ES-I3 (cell line): ENCODE data around the gene ITGA8.

Experiments used
- H3K36me3 ChIP-seq: 2 replicates; pipeline ENCODE4 v1.6.1; 2013; ENCODE audit warnings: mild to moderate bottlenecking, low read length, control low read depth, moderate library complexity; ENCODE audit not compliant: insufficient read depth
- H3K4me1 ChIP-seq: 2 replicates; pipeline ENCODE4 v1.6.1; 2013; ENCODE audit warnings: mild to moderate bottlenecking, control low read depth, low read length; ENCODE audit not compliant: insufficient read depth
- H3K9ac ChIP-seq: 2 replicates; pipeline ENCODE4 v1.6.1; 2013; ENCODE audit warnings: low read depth, mild to moderate bottlenecking, low read length, moderate library complexity
- H3K9me3 ChIP-seq: 2 replicates; pipeline ENCODE4 v1.6.1; 2013; ENCODE audit warnings: mild to moderate bottlenecking, low read length, moderate library complexity; ENCODE audit not compliant: control insufficient read depth, insufficient read depth

ITGA8 gene

DNA sequence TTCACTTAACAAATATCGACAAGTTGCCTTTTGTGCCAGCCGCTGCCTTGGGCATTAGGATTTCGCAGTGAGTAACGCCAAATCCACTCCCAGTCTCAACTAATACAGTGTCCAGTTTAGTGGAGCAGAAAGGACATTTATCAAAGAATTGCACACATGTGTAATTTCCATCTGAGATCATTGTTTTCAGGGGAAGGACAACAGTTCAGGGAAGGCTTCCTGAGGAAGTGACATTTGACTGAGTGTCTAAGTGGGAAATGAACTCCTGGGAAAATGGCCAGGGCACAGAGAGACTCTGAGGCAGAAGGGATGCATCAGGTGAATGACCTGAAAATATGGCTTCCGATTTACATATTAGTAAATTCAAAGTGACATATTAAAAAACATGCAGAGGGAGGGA lies 89.4 kb downstream of the ITGA8 start:
- Histone ChIP-seq H3K4me1 (no peaks in the 10 kb centered on the region), H3K36me3 (no peaks in the 10 kb centered on the region)

DNA sequence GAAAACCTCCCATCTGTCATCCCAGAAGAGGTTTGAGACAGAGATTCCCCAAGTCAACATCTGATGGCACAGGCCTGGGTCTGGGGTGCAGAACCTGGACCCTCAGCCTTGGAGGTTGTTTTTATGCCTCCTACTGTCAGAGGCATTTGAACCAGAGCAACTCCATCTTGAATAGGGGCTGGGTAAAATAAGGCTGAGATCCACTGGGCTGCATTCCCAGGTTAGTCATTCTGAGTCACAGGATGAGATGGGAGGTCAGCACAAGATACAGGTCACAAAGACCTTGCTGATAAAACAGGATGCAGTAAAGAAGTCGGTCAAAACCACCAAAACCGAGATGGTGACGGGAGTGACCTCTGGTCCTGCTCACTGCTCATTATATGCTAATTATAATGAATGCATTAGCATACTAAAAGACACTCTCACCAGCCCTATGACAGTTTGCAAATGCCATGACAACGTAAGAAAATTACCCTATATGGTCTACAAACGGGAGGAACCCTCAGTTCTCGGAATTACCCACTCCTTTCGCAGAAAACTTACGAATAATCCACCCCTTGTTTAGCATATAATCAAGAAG lies 92.0 kb downstream of the ITGA8 start:
- no peak overlapping the region for H3K9ac ChIP-seq
- no peaks in the 10 kb centered on the region for H3K9me3 ChIP-seq
- no peaks in the 10 kb centered on the region for H3K4me1 ChIP-seq
- H3K36me3 ChIP-seq: no peaks in the 10 kb centered on the region

More for the DNA sequence above, 89.4 kb downstream of the ITGA8 start:
- Histone ChIP-seq H3K9me3 (no peaks in the 10 kb centered on the region), H3K9ac (no peak overlapping the region)

DNA sequence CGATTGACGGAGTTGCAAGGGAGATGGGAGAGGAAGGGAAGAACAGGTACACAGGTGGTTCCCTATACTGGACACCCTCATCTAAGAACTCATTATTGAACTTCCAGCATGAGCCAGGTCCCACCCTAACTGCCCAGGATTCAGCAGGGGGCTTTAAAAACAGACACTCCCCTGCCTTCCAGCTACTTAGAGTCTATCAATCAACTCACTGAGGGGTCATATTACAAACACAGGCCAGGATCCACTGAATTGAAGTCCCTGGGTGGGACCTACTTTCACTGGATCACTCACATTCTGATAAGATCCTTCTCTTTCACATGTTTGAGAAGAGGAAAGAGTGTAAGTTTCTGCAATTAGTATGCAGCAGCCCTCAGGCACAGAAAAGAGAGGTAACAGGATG lies 92.8 kb downstream of the ITGA8 start:
- Histone ChIP-seq H3K9ac (no peak overlapping the region), H3K36me3 (no peaks in the 10 kb centered on the region), H3K4me1 (no peaks in the 10 kb centered on the region), H3K9me3 (no peaks in the 10 kb centered on the region)

DNA sequence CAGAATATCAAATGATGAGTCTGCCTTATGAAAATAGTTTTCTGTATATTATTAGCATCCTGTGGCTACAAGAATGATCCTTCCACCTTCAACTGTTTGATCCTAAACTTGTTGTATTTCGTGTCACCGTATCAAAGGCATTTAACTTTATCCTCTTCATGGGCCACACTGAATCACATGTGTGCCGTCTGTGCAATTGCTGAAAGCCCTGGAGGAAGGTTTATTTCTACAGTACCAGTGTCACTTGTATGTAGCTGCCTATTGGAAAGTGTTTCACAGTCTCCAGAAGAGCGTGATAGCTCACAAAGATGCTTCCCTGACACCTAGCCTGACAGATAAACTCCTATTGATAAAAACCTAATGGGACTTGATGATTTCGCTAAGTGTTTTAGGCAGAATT lies 94.5 kb downstream of the ITGA8 start:
- Histone ChIP-seq H3K36me3 (no peaks in the 10 kb centered on the region), H3K9me3 (no peaks in the 10 kb centered on the region), H3K9ac (no peak overlapping the region), H3K4me1 (no peaks in the 10 kb centered on the region)

DNA sequence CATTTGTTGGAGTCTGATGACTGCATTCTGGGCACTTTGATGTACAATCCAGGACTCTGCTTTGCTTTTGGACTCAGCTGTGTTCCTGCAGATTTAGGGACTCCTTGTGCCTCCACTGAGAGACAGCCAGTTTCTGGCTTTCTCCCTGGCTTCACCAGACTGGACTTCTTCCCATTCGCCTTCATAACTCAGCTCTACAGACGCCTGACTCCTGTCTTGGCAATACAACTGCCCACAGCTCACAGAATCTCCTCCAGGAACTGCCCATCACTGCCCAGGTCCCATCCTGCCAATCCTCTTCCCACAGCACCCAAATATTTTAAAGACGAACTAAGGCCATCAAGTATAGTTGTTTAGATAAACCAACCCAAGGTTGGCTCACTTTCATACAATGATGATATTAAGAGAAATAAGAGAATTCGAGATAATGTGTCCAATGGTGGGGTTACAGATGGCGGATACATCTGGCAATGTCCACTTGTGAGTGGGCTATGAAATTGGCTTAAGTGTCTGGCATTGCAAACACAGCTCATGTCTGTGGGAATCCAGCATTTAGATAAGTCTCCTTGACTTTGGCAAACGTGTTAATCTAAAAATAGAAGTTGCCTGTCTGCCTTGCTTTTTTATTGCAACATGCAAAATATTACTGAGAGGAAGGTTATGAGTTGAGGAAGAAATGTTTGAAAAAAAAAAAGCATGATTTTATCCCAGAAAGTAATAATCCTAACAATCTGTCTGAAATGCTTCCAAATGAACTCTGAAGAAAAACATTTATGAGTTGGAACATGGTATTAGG lies 95.1 kb downstream of the ITGA8 start:
- Histone ChIP-seq H3K9me3 (no peaks in the 10 kb centered on the region), H3K9ac (no peak overlapping the region), H3K4me1 (no peaks in the 10 kb centered on the region)

DNA sequence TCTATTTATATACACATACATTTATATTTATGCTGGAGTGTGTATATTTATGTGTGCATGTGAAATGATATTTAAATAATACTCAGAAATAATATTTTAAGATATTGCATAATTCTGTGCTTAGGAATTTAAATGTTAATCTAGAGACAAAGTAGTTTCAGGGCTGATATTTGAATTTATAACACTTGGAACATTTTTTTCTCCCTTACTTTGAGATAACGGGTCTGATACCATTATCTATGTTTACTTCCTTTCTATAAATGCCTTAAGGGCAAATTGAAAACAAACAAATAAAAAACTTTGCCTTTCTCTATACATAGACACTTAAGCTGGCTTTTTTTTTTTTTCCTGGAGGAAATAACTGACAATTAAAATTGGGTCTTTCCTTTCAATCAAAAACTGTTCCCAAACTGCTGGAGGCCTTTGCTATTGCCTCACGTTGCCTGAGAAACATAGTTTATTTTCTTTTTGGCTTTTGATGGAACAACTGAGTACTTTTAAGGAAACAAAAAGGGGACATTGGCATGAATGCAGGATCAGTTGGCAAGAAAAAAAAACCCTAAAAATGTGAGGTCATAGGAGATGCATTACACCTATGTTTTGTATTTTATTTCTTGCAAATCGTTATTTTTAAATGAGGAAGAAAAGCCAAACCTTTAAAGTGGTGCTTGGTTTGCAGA lies 98.7 kb downstream of the ITGA8 start:
- H3K4me1 ChIP-seq: no peaks in the 10 kb centered on the region
- no peak overlapping the region for H3K9ac ChIP-seq
- no peaks in the 10 kb centered on the region for H3K36me3 ChIP-seq
- no peaks in the 10 kb centered on the region for H3K9me3 ChIP-seq

More for the DNA sequence above, 95.1 kb downstream of the ITGA8 start:
- H3K36me3 ChIP-seq: no peaks in the 10 kb centered on the region

DNA sequence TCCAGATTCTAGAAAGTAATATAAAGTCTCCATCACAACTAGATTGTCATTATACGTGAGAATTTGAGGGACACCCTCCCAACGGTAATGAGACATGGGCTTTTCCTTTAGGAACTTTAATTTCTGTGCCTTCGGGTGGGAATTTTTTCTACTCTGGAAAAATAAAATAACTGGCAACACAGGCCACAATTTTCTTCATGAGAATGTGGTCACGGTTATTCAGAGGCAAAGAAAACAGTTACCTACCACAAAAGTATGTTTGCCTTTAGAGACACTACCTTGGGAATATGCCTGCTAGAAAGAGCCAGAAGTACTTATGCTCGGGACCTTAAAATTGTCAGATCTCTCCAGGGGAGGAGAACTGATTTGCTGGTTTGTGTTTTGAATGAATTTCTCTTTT lies 99.4 kb downstream of the ITGA8 start:
- Histone ChIP-seq H3K9me3 (no peaks in the 10 kb centered on the region), H3K9ac (no peak overlapping the region), H3K4me1 (no peaks in the 10 kb centered on the region), H3K36me3 (no peaks in the 10 kb centered on the region)

DNA sequence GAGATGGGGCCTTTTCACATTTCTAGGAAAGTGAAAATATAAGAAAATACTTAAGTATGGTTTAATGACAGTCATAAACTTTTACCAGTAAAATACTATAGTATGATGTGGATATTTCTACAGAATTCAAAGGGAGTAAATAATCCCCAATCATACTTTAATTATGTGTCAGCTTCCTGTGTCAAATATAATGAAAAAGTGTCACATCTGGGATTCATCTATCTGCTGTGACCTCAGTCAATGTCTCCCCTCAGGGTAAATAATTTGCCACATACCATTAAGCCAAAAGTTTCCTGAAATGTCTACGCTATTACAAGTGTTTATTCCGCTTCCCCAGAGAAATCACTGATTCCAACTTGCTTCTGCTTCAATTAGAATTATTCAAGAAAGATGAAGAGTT lies 110.5 kb downstream of the ITGA8 start:
- H3K36me3 ChIP-seq: no peaks in the 10 kb centered on the region

DNA sequence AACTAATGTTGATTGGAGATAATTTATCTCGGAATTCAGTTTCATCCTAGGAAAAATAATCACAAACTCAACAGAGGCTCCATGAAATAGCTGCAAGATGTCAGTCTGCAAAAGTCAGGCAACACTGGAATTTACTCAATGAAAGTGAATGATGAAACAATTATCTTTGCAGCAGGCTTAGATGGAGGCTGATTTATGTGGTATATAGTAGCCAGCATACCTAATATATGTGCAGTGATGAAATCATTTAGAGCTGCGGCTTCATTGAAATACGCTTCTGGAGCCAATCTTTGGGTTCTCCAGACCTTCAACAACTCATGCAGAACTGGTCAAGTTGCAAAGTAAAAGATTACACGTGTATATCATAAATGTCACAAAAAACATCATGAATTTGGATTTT lies 113.3 kb downstream of the ITGA8 start:
- Histone ChIP-seq H3K9me3 (no peaks in the 10 kb centered on the region), H3K9ac (no peak overlapping the region), H3K36me3 (no peaks in the 10 kb centered on the region), H3K4me1 (no peaks in the 10 kb centered on the region)

More for the DNA sequence above, 110.5 kb downstream of the ITGA8 start:
- Histone ChIP-seq H3K9me3 (no peaks in the 10 kb centered on the region), H3K4me1 (no peaks in the 10 kb centered on the region), H3K9ac (no peak overlapping the region)

DNA sequence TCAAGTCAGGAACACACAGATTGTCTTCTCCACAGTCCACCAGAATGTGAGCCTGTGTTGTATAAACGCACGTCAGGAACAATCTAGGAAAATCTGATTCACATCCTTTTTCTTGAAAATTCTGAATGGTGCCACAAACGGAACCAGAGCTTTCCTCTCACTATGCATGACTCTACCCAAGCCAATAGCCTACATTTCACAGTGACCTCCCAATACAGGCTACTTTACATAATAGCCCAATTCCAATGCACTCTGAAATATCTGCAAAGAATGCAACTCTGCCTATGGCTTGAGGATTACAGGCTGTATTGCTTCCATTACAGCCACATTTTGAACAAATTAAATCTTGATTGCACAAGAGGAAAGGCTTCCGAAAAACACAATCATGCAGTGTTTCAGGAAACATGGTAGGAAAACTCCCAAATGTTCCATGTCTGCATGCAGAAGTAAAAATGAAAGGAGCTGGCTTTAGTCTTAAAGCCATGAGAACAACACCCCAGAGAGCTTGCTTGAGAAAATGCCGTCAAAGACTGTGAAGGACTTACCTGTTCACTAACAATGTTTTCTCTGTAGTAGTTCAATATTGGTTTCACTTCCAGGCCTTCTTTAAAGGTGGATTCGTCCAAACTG lies 113.9 kb downstream of the ITGA8 start:
- Histone ChIP-seq H3K9ac (no peak overlapping the region), H3K36me3 (no peaks in the 10 kb centered on the region), H3K4me1 (no peaks in the 10 kb centered on the region), H3K9me3 (no peaks in the 10 kb centered on the region)

DNA sequence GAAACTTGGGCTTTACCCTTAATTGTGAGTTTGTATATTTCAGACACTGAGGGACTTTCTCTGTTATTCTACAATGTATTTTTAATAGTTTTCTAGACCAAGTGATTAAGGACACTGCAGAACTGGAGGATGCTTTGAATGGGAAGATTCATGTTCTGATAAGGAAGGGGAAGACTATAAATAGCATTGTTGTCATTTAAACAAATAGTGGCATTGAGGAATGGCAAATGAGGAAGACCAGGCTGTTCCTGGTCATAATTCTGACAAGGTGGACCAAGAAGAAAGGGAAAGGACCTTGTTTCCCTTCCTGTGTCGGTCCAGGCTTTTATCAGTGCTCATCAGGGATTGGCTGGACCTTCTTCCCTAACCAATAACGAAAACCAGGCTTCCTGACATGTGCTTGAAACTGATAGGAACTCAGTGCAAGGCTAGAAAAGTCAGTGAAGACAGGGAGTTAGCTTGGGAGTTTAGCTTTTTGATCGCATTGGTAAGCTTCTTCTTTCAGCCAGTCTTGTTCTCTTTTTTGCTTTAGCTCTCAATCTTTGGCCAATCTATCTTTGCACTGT lies 116.2 kb downstream of the ITGA8 start:
- Histone ChIP-seq H3K9ac (no peak overlapping the region), H3K36me3 (no peaks in the 10 kb centered on the region), H3K9me3 (no peaks in the 10 kb centered on the region), H3K4me1 (no peaks in the 10 kb centered on the region)

DNA sequence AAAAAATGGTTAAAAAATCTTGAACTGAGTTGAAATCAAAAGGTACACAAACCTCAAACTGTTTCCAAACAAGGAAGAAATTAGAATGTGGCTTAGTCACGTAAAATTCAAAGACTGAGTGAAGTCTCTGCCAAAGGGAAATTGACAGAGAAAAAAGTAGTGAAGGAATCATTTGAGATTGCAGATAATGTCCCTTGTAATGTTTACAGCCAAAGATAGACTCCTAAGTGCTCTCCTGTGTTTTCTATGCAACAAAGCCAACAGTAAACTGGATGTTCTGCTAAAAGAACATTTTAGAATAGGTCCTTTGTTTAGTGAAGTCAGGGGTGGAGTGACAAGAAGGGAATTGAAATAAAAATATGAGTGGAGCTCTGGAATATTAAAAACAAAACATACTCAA lies 117.9 kb downstream of the ITGA8 start:
- no peak overlapping the region for H3K9ac ChIP-seq
- no peaks in the 10 kb centered on the region for H3K4me1 ChIP-seq
- H3K9me3 ChIP-seq: no peaks in the 10 kb centered on the region
- no peaks in the 10 kb centered on the region for H3K36me3 ChIP-seq

DNA sequence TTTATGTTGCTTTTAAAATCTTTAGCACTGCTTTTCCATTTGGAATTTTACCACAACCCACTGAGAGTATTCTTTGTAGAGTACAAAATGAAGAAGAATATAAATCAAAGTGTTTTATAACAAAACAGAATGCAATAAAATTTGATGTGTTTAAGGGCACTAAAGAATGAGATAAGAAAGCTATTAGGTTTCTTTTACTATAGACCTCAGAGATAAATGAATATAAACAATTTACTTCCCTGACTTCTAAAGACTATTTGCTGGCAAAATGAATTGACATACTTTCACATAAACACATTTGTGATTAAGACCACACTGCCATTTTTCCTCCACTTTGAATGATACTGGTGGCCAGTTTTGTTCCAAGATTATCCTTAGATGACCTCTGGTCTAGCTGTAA lies 124.5 kb downstream of the ITGA8 start:
- Histone ChIP-seq H3K4me1 (no peaks in the 10 kb centered on the region), H3K9me3 (no peaks in the 10 kb centered on the region; the same call in 1 of the 2 replicates), H3K9ac (no peak overlapping the region), H3K36me3 (no peaks in the 10 kb centered on the region)

DNA sequence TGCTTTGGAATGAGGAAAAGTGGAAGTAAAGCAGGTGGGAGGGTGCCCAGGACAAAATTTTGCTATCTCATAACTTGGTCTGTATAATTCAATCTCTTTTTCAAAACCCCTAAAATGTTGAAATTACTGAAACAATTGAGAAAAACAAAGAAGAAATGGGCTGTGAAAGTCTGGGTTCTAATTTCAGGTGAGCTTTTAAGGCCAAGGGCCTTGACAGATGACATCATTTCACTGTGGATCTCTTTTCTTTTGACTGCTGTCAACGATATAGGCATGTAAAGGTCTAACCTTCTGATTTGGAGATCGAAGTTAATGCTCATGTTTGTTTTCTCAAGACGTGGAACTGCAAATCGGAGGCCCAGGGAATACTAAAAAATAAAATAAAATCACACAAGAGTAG lies 127.8 kb downstream of the ITGA8 start:
- Histone ChIP-seq H3K36me3 (no peaks in the 10 kb centered on the region), H3K9ac (no peak overlapping the region), H3K4me1 (no peaks in the 10 kb centered on the region), H3K9me3 (no peaks in the 10 kb centered on the region; the same call in 1 of the 2 replicates)
